AG08395 (cell line): ENCODE results near the gene FAM47B.
A peak's percentile ranks its signal among the peaks of the same experiment; 100 is the strongest.

Source experiments
- DNase-seq: peaks from one replicate; pipeline ENCODE4 v3.0.0; 2012; ENCODE audit warnings: mixed read lengths, low spot score

FAM47B gene

GRCh38 chrX:34942496-34942895 is at the start of gene FAM47B:
TSS of gene FAM47B (plus strand) at chrX:34942796. CDS start at chrX:34942832, 36 bp downstream.
- no peak for DNase-seq

- DNase-seq: no peak
Observed at GRCh38 chrX:34893741-34894140, 48.9 kb upstream of the FAM47B start.

- no peak for DNase-seq
Observed at GRCh38 chrX:34900691-34901090, 41.9 kb upstream of the FAM47B start.

GRCh38 chrX:34901761-34902160 is 40.8 kb upstream of the FAM47B start:
- DNase-seq: peak; percentile 20

- no peak for DNase-seq
Observed at GRCh38 chrX:34903316-34903715, 39.3 kb upstream of the FAM47B start.

- no peak for DNase-seq
Observed at GRCh38 chrX:34909151-34909550, 33.4 kb upstream of the FAM47B start.

DNA sequence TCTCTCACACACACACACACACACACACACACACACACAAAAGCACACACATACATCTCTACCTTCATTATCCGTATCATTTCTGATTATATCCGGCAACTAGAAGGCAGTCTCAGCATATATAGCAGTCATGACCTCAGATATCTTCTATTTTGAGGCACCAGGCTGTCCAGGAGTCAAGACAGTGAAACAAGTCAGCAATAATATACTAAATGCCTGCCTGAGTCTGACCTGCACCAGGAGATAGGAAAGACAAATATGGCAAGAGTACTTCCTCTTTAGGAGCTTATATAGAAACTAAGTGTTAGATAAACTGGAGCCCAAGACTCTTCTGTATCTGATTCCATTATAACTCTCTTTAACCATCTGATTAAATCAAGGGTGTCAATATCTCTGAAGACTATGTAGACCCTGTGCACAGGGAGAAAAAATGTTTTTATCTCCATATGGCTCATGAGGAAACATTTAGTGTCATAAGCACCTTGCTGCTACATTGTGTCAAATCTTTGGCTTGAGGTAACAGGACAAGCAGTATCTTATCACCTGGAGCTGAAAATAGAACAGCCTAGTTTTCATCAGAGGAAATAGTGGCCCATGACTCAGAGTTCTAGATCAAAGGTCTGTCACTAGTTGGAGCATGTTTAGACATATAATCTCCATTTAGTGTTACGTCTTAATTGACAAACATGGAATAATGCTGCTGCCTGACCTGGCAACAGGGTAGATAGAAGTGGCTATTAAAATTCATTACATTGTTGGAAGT is 27.0 kb upstream of the FAM47B start:
- DNase-seq: no peak

- DNase-seq: no peak
Observed at GRCh38 chrX:34917146-34917545, 25.4 kb upstream of the FAM47B start.

DNA sequence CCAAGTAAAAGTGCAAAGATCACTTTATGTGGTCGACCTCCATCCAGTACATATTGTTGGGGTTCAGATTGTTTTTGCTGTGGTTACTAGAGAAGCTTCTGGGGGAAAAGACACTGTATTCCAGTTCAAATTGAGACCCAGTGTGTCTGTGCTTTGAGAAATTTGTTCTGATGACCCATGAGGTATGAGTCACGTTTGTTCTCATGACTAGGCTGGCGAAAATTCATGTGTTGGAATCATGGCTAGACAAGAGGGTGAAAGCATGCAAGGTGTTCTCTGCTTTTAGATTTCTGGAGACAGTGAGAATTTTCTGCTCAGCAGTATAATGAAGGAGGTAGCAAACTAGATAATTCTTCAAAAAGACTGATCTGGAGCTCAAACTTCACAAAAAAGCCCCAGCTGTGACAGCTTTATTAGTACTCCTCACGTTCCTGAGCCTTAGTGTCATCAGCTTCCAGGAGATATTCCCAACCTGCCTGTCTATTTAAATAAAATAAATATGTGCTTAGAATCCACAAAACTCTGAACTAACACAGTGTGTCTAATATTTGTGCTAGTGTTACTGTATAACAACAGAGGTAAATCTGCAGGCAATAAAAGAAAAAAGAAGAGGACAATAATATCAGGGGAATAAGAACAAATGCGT is 24.4 kb upstream of the FAM47B start:
- peak; percentile 39 for DNase-seq

GRCh38 chrX:34918856-34919255 is 23.7 kb upstream of the FAM47B start:
- peak; percentile 39 for DNase-seq

- no peak for DNase-seq
Observed at GRCh38 chrX:34927866-34928265, 14.7 kb upstream of the FAM47B start.

DNA sequence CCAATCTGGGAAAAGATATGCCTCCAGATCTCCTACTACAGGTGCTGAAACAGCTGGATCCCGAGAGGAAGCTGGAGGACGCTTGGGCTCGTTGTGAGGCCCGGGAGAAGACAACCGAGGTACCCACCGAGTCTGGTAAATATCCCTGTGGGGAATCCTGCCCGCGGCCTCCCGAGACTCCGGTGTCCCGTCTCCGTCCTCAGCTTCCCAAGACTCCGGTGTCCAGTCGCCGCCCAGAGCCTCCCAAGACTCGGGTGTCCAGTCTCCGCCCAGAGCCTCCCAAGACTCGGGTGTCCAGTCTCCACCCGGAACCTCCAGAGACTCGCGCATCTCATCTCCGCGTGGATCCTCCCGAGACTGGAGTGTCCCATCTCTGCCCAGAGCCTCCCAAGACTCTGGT is 639 bp downstream of the FAM47B start:
- no peak for DNase-seq

GRCh38 chrX:34956916-34957315 is 14.3 kb downstream of the FAM47B start:
- DNase-seq: peak; percentile 33

DNA sequence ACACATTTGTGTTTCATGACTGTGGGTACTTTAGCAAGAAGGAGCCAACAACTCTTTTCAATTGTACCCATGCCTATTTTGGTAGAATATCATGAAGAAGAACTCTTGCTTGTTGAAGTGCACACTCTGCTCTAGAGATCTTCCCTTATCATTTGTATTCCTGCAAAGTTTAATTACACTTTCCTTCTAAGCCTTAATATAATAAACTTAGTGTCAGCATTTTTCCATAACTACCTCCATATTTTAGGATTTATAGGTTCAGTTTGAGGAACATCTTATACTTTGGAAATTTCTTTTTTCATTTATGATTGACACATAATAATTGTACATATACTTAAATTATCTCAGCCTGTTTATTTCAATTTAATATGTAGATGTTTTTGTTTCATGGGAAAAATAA is 19.1 kb downstream of the FAM47B start:
- DNase-seq: no peak

- no peak for DNase-seq
Observed at GRCh38 chrX:34972206-34972605, 29.6 kb downstream of the FAM47B start.

DNA sequence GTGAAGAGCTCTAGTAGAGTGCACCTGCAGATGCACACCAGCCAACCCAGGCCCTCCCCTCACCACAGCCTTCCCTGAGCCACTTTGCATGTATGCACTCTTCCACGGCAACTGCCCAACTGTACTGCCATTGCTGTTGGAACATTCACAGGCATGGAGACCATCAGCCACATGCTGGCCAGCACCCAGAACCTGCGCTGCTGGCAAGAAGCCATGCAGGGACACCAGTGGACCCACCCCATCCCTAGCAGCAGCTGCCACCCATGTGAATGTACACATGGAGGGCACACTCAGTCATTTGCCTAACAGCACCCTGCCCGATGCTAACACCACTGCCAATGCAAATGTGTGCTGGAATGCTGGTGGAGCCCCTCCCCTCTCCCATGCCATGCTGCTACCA is 35.6 kb downstream of the FAM47B start:
- no peak for DNase-seq

GRCh38 chrX:34987646-34988045 is 45.0 kb downstream of the FAM47B start:
- DNase-seq: no peak
